ENCODE data around the gene NIFK. TPM values are rescaled to one million over a fixed set of nuclear protein-coding genes. Genes with fewer than 3 reads are reported as not detected.
"Not testable (repeated sequence)": the region's sequence is repeated elsewhere in the genome, so short reads cannot be mapped to it uniquely, and the experiment has no call there.

Gene NIFK
- total RNA-seq, 2 donors from 2014 or later: 103 to 146 TPM

GRCh38 chr2:121754851-121755236 is 18.2 kb upstream of the NIFK start:
- Mint-ChIP-seq H3K27me3 (no peaks in the 10 kb centered on the region), H3K36me3 (ENCODE audit: low read depth) (peaks cover 37% of the 10 kb centered on the region), H3K4me1 (no peaks in the 10 kb centered on the region), H3K4me3 (peak overlapping the region; percentile 99), H3K27ac (peak overlapping the region; percentile 98), H3K9me3 (no peaks in the 10 kb centered on the region)
- ATAC-seq (replicated peaks): no peak

GRCh38 chr2:121748202-121748601 is 11.5 kb upstream of the NIFK start:
- no peaks in the 10 kb centered on the region for H3K9me3 Mint-ChIP-seq
- H3K27ac Mint-ChIP-seq: no peak overlapping the region
- H3K4me1 Mint-ChIP-seq: no peaks in the 10 kb centered on the region
- H3K36me3 Mint-ChIP-seq (ENCODE audit: low read depth): no peaks in the 10 kb centered on the region
- no peak for ATAC-seq (replicated peaks)
- H3K4me3 Mint-ChIP-seq: no peak overlapping the region
- H3K27me3 Mint-ChIP-seq: no peaks in the 10 kb centered on the region

- Mint-ChIP-seq H3K4me1 (no peaks in the 10 kb centered on the region), H3K36me3 (ENCODE audit: low read depth) (no peaks in the 10 kb centered on the region), H3K9me3 (no peaks in the 10 kb centered on the region), H3K27me3 (no peaks in the 10 kb centered on the region), H3K27ac (peak overlapping the region; percentile 38), H3K4me3 (peak overlapping the region; percentile 19)
- ATAC-seq (replicated peaks): peak; percentile 89
Observed at GRCh38 chr2:121746071-121746578, 9.4 kb upstream of the NIFK start.

- Mint-ChIP-seq H3K36me3 (ENCODE audit: low read depth) (peaks cover 3% of the 10 kb centered on the region), H3K27me3 (no peaks in the 10 kb centered on the region), H3K27ac (no peak overlapping the region), H3K4me1 (no peaks in the 10 kb centered on the region), H3K9me3 (no peaks in the 10 kb centered on the region), H3K4me3 (no peak overlapping the region)
- no peak for ATAC-seq (replicated peaks)
Observed at GRCh38 chr2:121741450-121741849, 4.8 kb upstream of the NIFK start.

GRCh38 chr2:121740973-121741372 is 4.3 kb upstream of the NIFK start:
- Mint-ChIP-seq H3K4me3 (no peak overlapping the region), H3K27ac (no peak overlapping the region), H3K4me1 (no peaks in the 10 kb centered on the region), H3K36me3 (ENCODE audit: low read depth) (peaks cover 8% of the 10 kb centered on the region), H3K9me3 (no peaks in the 10 kb centered on the region), H3K27me3 (no peaks in the 10 kb centered on the region)
- no peak for ATAC-seq (replicated peaks)

GRCh38 chr2:121736140-121736461 is 574 bp downstream of the NIFK start:
- peak overlapping the region; percentile 98 for H3K27ac Mint-ChIP-seq
- no peak for ATAC-seq (replicated peaks)
- no peaks in the 10 kb centered on the region for H3K27me3 Mint-ChIP-seq
- peaks cover 19% of the 10 kb centered on the region for H3K4me1 Mint-ChIP-seq
- H3K4me3 Mint-ChIP-seq: peak overlapping the region; percentile 86
- peaks cover 56% of the 10 kb centered on the region for H3K36me3 Mint-ChIP-seq (ENCODE audit: low read depth)
- no peaks in the 10 kb centered on the region for H3K9me3 Mint-ChIP-seq

- Mint-ChIP-seq H3K27me3 (no peaks in the 10 kb centered on the region), H3K4me1 (peaks cover 24% of the 10 kb centered on the region), H3K4me3 (peak overlapping the region; percentile 86), H3K9me3 (no peaks in the 10 kb centered on the region), H3K27ac (peak overlapping the region; percentile 98), H3K36me3 (ENCODE audit: low read depth) (peaks cover 61% of the 10 kb centered on the region)
- ATAC-seq (replicated peaks): no peak
Observed at GRCh38 chr2:121735518-121736074, 1.1 kb downstream of the NIFK start.

- not testable (repeated sequence) for ATAC-seq (replicated peaks); H3K27me3 Mint-ChIP-seq; H3K9me3 Mint-ChIP-seq
- peaks cover 72% of the 10 kb centered on the region for H3K36me3 Mint-ChIP-seq (ENCODE audit: low read depth)
- peaks cover 25% of the 10 kb centered on the region for H3K4me1 Mint-ChIP-seq
- H3K4me3 Mint-ChIP-seq: peak overlapping the region; percentile 86
- peak overlapping the region; percentile 98 for H3K27ac Mint-ChIP-seq
Observed at GRCh38 chr2:121734544-121734943, 2.1 kb downstream of the NIFK start.

GRCh38 chr2:121731366-121731765 is 5.3 kb downstream of the NIFK start:
- H3K27me3 Mint-ChIP-seq: no peaks in the 10 kb centered on the region
- peak overlapping the region; percentile 69 for H3K27ac Mint-ChIP-seq
- peaks cover 100% of the 10 kb centered on the region for H3K36me3 Mint-ChIP-seq (ENCODE audit: low read depth)
- ATAC-seq (replicated peaks): no peak
- peak overlapping the region; percentile 15 for H3K4me3 Mint-ChIP-seq
- H3K9me3 Mint-ChIP-seq: no peaks in the 10 kb centered on the region
- H3K4me1 Mint-ChIP-seq: peaks cover 30% of the 10 kb centered on the region

GRCh38 chr2:121727950-121728349 is 8.7 kb downstream of the NIFK start:
- peaks cover 28% of the 10 kb centered on the region for H3K4me1 Mint-ChIP-seq
- no peak overlapping the region for H3K27ac Mint-ChIP-seq

GRCh38 chr2:121727332-121727731 is 9.3 kb downstream of the NIFK start:
- no peaks in the 10 kb centered on the region for H3K9me3 Mint-ChIP-seq
- no peak overlapping the region for H3K4me3 Mint-ChIP-seq
- H3K27ac Mint-ChIP-seq: peak overlapping the region; percentile 20
- no peaks in the 10 kb centered on the region for H3K27me3 Mint-ChIP-seq
- H3K36me3 Mint-ChIP-seq (ENCODE audit: low read depth): peaks cover 72% of the 10 kb centered on the region
- ATAC-seq (replicated peaks): no peak
- peaks cover 31% of the 10 kb centered on the region for H3K4me1 Mint-ChIP-seq

More at GRCh38 chr2:121727950-121728349, 8.7 kb downstream of the NIFK start:
- Mint-ChIP-seq H3K27me3 (no peaks in the 10 kb centered on the region), H3K36me3 (ENCODE audit: low read depth) (peaks cover 78% of the 10 kb centered on the region), H3K9me3 (no peaks in the 10 kb centered on the region), H3K4me3 (no peak overlapping the region)
- no peak for ATAC-seq (replicated peaks)

GRCh38 chr2:121723316-121723715 is 13.4 kb downstream of the NIFK start:
- peaks cover 31% of the 10 kb centered on the region for H3K36me3 Mint-ChIP-seq (ENCODE audit: low read depth)
- H3K4me3 Mint-ChIP-seq: peak overlapping the region; percentile 72
- ATAC-seq (replicated peaks): no peak
- H3K9me3 Mint-ChIP-seq: no peaks in the 10 kb centered on the region
- peak overlapping the region; percentile 95 for H3K27ac Mint-ChIP-seq
- H3K27me3 Mint-ChIP-seq: no peaks in the 10 kb centered on the region
- peaks cover 24% of the 10 kb centered on the region for H3K4me1 Mint-ChIP-seq

GRCh38 chr2:121722479-121722878 is 14.2 kb downstream of the NIFK start:
- Mint-ChIP-seq H3K27ac (peak overlapping the region; percentile 95), H3K4me3 (peak overlapping the region; percentile 72), H3K4me1 (peaks cover 24% of the 10 kb centered on the region), H3K9me3 (no peaks in the 10 kb centered on the region), H3K36me3 (ENCODE audit: low read depth) (peaks cover 23% of the 10 kb centered on the region), H3K27me3 (no peaks in the 10 kb centered on the region)
- ATAC-seq (replicated peaks): peak; percentile 97

- Mint-ChIP-seq H3K9me3 (no peaks in the 10 kb centered on the region), H3K27me3 (no peaks in the 10 kb centered on the region), H3K4me3 (peak overlapping the region; percentile 72), H3K36me3 (ENCODE audit: low read depth) (peaks cover 17% of the 10 kb centered on the region), H3K27ac (peak overlapping the region; percentile 95), H3K4me1 (peaks cover 19% of the 10 kb centered on the region)
- ATAC-seq (replicated peaks): peak; percentile 70
Observed at GRCh38 chr2:121721926-121722325, 14.7 kb downstream of the NIFK start.

GRCh38 chr2:121717529-121717928 is 19.1 kb downstream of the NIFK start:
- Mint-ChIP-seq H3K27ac (no peak overlapping the region), H3K36me3 (ENCODE audit: low read depth) (no peaks in the 10 kb centered on the region), H3K4me3 (no peak overlapping the region), H3K9me3 (no peaks in the 10 kb centered on the region), H3K4me1 (peaks cover 12% of the 10 kb centered on the region), H3K27me3 (no peaks in the 10 kb centered on the region)
- ATAC-seq (replicated peaks): no peak

GRCh38 chr2:121716126-121716525 is 20.5 kb downstream of the NIFK start:
- no peak for ATAC-seq (replicated peaks)
- H3K27me3 Mint-ChIP-seq: no peaks in the 10 kb centered on the region
- no peak overlapping the region for H3K27ac Mint-ChIP-seq

More at GRCh38 chr2:121716126-121716525, 20.5 kb downstream of the NIFK start:
- Mint-ChIP-seq H3K9me3 (no peaks in the 10 kb centered on the region), H3K4me3 (no peak overlapping the region), H3K4me1 (peaks cover 5% of the 10 kb centered on the region), H3K36me3 (ENCODE audit: low read depth) (no peaks in the 10 kb centered on the region)
